ENCODE data around the gene TAPBPL.
"Not testable (repeated sequence)": the region's sequence is repeated elsewhere in the genome, so short reads cannot be mapped to it uniquely, and the experiment has no call there.

Gene TAPBPL

GRCh38 chr12:6467571-6468282 is 15.9 kb downstream of the TAPBPL start:
- H3K36me3 ChIP-seq (ENCODE audit: control insufficient read depth, low read depth, low read length), result peaks cover 14% of the 10 kb centered on the region
- not testable (repeated sequence) for H3K27me3 ChIP-seq (ENCODE audit: control insufficient read depth, insufficient read depth, low read length); H3K4me1 ChIP-seq (ENCODE audit: control insufficient read depth, low read depth, low read length); H3K27ac ChIP-seq (ENCODE audit: low read length); H3K9me3 ChIP-seq (ENCODE audit: control insufficient read depth, low read depth, low read length); H3K4me3 ChIP-seq (ENCODE audit: low read length); H3K9ac ChIP-seq (ENCODE audit: low read length)

GRCh38 chr12:6468283-6468575 is 16.4 kb downstream of the TAPBPL start:
- Histone ChIP-seq H3K27ac (ENCODE audit: low read length) (no peak overlapping the region), H3K4me3 (ENCODE audit: low read length) (no peak overlapping the region), H3K4me1 (ENCODE audit: control insufficient read depth, low read depth, low read length) (peaks cover 8% of the 10 kb centered on the region), H3K36me3 (ENCODE audit: control insufficient read depth, low read depth, low read length) (peaks cover 14% of the 10 kb centered on the region), H3K27me3 (ENCODE audit: control insufficient read depth, insufficient read depth, low read length) (no peaks in the 10 kb centered on the region), H3K9me3 (ENCODE audit: control insufficient read depth, low read depth, low read length) (no peaks in the 10 kb centered on the region), H3K9ac (ENCODE audit: low read length) (no peak overlapping the region)

GRCh38 chr12:6469092-6469491 is 17.2 kb downstream of the TAPBPL start:
- Histone ChIP-seq H3K27me3 (ENCODE audit: control insufficient read depth, insufficient read depth, low read length) (no peaks in the 10 kb centered on the region), H3K9ac (ENCODE audit: low read length) (no peak overlapping the region), H3K4me3 (ENCODE audit: low read length) (no peak overlapping the region), H3K27ac (ENCODE audit: low read length) (no peak overlapping the region), H3K9me3 (ENCODE audit: control insufficient read depth, low read depth, low read length) (no peaks in the 10 kb centered on the region), H3K36me3 (ENCODE audit: control insufficient read depth, low read depth, low read length) (peaks cover 9% of the 10 kb centered on the region), H3K4me1 (ENCODE audit: control insufficient read depth, low read depth, low read length) (peaks cover 8% of the 10 kb centered on the region)

- H3K36me3 ChIP-seq (ENCODE audit: control insufficient read depth, low read depth, low read length), result peaks cover 2% of the 10 kb centered on the region
- peak overlapping the region; percentile 68 for H3K9ac ChIP-seq (ENCODE audit: low read length)
- no peak overlapping the region for H3K27ac ChIP-seq (ENCODE audit: low read length)
- peak overlapping the region; percentile 92 for H3K4me3 ChIP-seq (ENCODE audit: low read length)
- no peaks in the 10 kb centered on the region for H3K27me3 ChIP-seq (ENCODE audit: control insufficient read depth, insufficient read depth, low read length)
- H3K9me3 ChIP-seq (ENCODE audit: control insufficient read depth, low read depth, low read length), result no peaks in the 10 kb centered on the region
- peaks cover 8% of the 10 kb centered on the region for H3K4me1 ChIP-seq (ENCODE audit: control insufficient read depth, low read depth, low read length)
These were observed 17.9 kb downstream of the TAPBPL start for GRCh38 chr12:6469609-6470374.

- H3K4me3 ChIP-seq (ENCODE audit: low read length), result peak within 1 kb of the TSS; percentile 92
- peak within 1 kb of the TSS; percentile 24 for H3K27ac ChIP-seq (ENCODE audit: low read length)
- H3K4me1 ChIP-seq (ENCODE audit: control insufficient read depth, low read depth, low read length), result peaks cover 8% of the 10 kb centered on the region
- H3K9ac ChIP-seq (ENCODE audit: low read length), result peak within 1 kb of the TSS; percentile 68
- no peaks in the 10 kb centered on the region for H3K27me3 ChIP-seq (ENCODE audit: control insufficient read depth, insufficient read depth, low read length)
- H3K9me3 ChIP-seq (ENCODE audit: control insufficient read depth, low read depth, low read length), result no peaks in the 10 kb centered on the region
- H3K36me3 ChIP-seq (ENCODE audit: control insufficient read depth, low read depth, low read length), result no peaks in the 10 kb centered on the region
These were observed 18.7 kb downstream of the TAPBPL start, which contains the start of gene VAMP1 for GRCh38 chr12:6470375-6471163. TSS of gene VAMP1 (minus strand) at chr12:6470677. CDS start at chr12:6470531, 146 bp downstream.

GRCh38 chr12:6471989-6472360 is 20.1 kb downstream of the TAPBPL start:
- Histone ChIP-seq H3K4me3 (ENCODE audit: low read length) (no peak overlapping the region), H3K36me3 (ENCODE audit: control insufficient read depth, low read depth, low read length) (no peaks in the 10 kb centered on the region), H3K9me3 (ENCODE audit: control insufficient read depth, low read depth, low read length) (no peaks in the 10 kb centered on the region), H3K4me1 (ENCODE audit: control insufficient read depth, low read depth, low read length) (peaks cover 8% of the 10 kb centered on the region), H3K27me3 (ENCODE audit: control insufficient read depth, insufficient read depth, low read length) (no peaks in the 10 kb centered on the region), H3K27ac (ENCODE audit: low read length) (no peak overlapping the region), H3K9ac (ENCODE audit: low read length) (no peak overlapping the region)

GRCh38 chr12:6472491-6472890 is 20.6 kb downstream of the TAPBPL start:
- no peak overlapping the region for H3K9ac ChIP-seq (ENCODE audit: low read length)
- H3K4me3 ChIP-seq (ENCODE audit: low read length), result no peak overlapping the region
- H3K27ac ChIP-seq (ENCODE audit: low read length), result no peak overlapping the region
- H3K9me3 ChIP-seq (ENCODE audit: control insufficient read depth, low read depth, low read length), result no peaks in the 10 kb centered on the region
- H3K36me3 ChIP-seq (ENCODE audit: control insufficient read depth, low read depth, low read length), result no peaks in the 10 kb centered on the region
- H3K4me1 ChIP-seq (ENCODE audit: control insufficient read depth, low read depth, low read length), result peaks cover 8% of the 10 kb centered on the region
- H3K27me3 ChIP-seq (ENCODE audit: control insufficient read depth, insufficient read depth, low read length), result no peaks in the 10 kb centered on the region

GRCh38 chr12:6475233-6475975 is 23.6 kb downstream of the TAPBPL start:
- H3K9me3 ChIP-seq (ENCODE audit: control insufficient read depth, low read depth, low read length); H3K36me3 ChIP-seq (ENCODE audit: control insufficient read depth, low read depth, low read length); H3K9ac ChIP-seq (ENCODE audit: low read length); H3K4me1 ChIP-seq (ENCODE audit: control insufficient read depth, low read depth, low read length); H3K27me3 ChIP-seq (ENCODE audit: control insufficient read depth, insufficient read depth, low read length); H3K4me3 ChIP-seq (ENCODE audit: low read length); H3K27ac ChIP-seq (ENCODE audit: low read length): not testable (repeated sequence)

GRCh38 chr12:6476489-6476888 is 24.6 kb downstream of the TAPBPL start:
- no peak overlapping the region for H3K4me3 ChIP-seq (ENCODE audit: low read length)
- no peaks in the 10 kb centered on the region for H3K9me3 ChIP-seq (ENCODE audit: control insufficient read depth, low read depth, low read length)

GRCh38 chr12:6477601-6478377 is 25.9 kb downstream of the TAPBPL start:
- H3K4me1 ChIP-seq (ENCODE audit: control insufficient read depth, low read depth, low read length); H3K27me3 ChIP-seq (ENCODE audit: control insufficient read depth, insufficient read depth, low read length); H3K36me3 ChIP-seq (ENCODE audit: control insufficient read depth, low read depth, low read length); H3K27ac ChIP-seq (ENCODE audit: low read length); H3K9me3 ChIP-seq (ENCODE audit: control insufficient read depth, low read depth, low read length); H3K4me3 ChIP-seq (ENCODE audit: low read length); H3K9ac ChIP-seq (ENCODE audit: low read length): not testable (repeated sequence)

More at GRCh38 chr12:6476489-6476888, 24.6 kb downstream of the TAPBPL start:
- Histone ChIP-seq H3K27me3 (ENCODE audit: control insufficient read depth, insufficient read depth, low read length) (no peaks in the 10 kb centered on the region), H3K4me1 (ENCODE audit: control insufficient read depth, low read depth, low read length) (no peaks in the 10 kb centered on the region), H3K36me3 (ENCODE audit: control insufficient read depth, low read depth, low read length) (no peaks in the 10 kb centered on the region), H3K9ac (ENCODE audit: low read length) (no peak overlapping the region), H3K27ac (ENCODE audit: low read length) (no peak overlapping the region)

Data from iPS-18a (cell line).